ENCODE data around the gene DYNLRB1.
"Not testable (repeated sequence)": the region's sequence is repeated elsewhere in the genome, so short reads cannot be mapped to it uniquely, and the experiment has no call there.

DYNLRB1 gene

DNA sequence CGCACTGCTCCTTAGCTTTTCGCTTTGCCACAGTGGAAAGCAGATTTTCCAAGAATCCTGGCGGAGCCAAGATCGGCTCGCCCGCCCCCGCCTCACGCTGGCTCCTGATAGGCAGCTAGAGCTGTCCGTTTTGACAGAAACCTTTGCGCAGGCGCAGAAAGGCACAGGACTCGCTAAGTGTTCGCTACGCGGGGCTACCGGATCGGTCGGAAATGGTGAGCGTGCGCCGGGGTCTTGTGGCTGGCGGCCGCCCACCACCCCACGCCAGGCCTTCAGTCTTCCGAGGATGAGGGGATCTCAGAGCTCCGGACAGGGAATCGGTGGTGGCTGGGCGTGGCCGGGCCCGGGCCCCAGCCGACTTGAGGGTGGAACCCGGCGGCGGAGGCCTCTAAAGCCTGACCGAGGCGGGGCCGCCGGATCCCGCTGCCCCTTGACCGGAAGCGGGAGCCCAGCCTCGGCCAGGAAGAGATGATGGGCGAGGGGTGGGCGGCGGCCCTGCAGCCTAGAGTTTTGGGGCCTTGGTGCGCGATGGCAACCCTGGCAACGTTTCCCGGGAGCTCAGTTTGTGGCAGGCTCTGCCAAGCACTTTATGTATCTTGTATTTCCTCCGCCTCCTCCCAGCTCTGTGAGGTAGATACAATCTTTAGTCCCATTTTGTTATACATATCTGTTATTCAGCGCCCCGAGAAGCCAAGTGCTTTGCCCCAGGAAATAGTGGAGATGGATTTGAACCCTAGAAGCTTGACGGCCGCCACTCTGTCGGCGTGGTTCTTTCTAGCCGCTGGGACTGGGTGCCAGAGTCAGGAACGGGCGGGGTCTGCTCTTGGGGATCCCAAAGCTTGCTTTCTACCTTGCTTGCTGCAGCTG is at the start of gene DYNLRB1:
Gene DYNLRB1, plus strand, starts transcription at position 176 of the 867 bp plus-strand sequence. Its CDS starts 37 bp downstream, at position 213.
- DNase-seq (ENCODE audit: low spot score): peak; percentile 92

DNA sequence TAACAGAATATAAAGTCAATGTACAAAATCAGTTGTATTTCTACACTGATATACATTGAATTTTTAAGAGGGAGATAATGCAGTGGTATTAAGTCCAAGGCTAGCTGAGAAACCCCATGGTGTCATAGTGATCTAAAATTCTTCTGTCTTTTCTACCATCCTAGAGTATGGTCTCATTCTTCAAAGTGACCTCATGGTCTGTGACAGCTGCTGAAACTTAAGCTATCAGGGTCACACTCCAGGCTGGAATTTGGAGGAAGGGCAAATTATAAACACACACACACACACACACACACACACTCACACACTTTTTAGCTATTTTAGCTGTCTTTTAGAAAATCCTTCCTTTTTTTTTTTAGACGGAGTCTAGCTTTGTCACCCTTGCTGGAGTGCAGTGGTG is 47.3 kb upstream of the DYNLRB1 start:
- DNase-seq (ENCODE audit: low spot score): no peak

DNA sequence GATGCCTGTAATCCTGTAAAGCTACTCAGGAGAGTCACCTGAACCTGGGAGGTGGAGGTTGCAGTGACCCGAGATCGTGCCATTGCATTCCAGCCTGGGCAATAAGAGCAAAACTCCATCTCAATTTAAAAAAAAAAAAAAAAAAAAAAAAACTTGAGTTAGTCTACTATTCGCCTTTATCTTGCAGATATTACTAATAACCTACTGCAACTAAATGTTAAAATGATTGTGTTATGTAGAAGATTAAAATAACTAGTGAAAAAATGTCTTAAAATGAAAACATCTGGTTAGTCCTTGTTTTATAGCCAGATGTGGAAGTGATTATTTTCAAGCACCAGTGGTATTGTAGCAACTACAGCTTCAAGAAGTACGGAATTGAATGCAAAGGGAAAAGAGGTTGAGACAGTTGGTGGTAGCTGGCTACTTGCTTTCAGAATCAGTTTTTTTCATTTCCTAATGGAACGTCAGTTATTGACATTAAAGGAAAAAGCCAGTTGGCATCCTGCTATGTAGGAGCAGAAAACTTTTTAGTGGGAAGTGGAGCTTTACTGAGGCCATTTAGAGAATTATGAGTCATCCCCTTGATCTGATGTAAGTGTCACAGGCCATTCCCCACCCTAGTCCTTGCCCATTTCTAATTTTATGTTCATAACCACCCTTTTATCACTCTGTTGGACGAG is 43.8 kb upstream of the DYNLRB1 start:
- DNase-seq (ENCODE audit: low spot score): no peak

DNA sequence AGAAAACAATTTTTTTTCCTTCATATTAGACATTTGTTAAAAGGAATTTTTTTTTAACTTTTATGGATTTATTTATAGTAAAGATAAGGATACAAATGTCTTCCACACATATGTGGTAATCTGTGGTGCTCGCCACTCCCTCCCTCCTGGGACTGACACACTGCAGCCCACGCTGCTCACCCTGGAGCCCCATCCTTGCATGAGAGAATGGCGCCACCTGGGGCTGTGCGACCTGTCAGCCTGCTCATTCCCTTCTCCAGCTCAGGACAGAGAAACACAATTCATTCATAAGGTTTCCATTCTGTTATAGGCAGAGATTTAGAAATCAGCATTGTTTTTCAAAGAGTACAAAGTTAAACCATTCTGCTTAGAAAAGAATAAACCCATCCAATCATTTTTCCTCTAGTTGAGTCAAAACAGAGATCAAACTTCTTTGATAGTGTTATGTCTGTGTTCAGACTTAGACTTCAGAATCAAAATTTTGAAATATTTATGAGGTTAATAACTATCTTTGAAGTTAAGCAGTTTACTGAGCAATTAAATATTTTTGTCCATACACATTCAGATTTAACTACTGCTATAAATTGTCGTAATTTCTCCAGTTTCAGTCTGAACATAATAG is 42.8 kb upstream of the DYNLRB1 start:
- peak; percentile 45 for DNase-seq (ENCODE audit: low spot score)

DNA sequence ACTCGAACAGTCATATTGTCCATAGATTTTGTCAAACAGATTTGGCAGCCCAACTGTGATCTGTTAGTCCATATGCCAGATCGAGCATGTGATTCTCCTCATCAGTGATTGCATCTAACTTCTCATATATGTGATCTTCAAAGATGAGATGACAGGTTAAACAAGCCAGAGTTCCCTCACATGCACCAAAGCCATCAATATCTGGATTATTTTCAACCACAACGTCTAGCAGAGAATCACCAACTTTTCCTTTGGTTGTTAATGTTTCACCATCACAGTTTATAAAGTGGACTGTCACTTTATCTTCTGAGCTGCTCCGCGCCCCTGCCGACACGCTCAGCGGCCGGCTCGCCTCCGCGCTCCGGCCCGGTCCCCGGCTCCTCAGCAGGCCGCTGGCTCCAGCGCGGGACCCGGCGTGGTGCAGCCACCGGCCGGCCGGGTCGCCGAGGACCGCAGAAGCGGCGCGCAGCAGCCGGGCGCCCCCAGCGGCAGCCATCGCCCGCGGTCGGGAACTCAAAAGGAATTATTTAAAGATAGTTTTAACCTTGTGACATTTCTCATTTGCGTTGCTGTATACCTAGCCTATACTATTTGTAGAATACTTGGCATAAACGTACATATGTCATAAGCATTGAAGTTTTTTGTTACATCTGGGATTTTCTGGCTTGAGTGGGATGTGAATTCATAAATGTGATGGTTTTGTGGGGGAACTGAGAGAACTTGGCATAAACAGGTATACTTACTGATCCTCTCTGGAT is 40.1 kb upstream of the DYNLRB1 start:
- DNase-seq (ENCODE audit: low spot score): peak; percentile 25

DNA sequence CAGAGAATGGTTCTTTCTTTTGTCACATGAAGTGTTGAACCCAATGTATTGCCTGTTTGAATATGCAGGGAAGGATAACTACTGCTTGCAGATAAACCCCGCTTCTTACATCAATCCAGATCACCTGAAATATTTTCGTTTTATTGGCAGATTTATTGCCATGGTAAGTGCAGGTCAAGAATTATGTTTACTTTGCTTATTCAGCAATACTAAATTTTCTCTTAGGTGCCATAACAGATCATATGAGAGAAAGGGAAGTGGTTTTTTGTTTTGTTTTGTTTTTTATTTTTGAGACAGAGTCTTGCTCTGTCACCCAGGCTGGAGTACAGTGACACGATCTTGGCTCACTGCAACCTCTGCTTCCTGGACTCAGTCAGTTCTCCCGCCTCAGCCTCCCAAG is 36.6 kb upstream of the DYNLRB1 start:
- DNase-seq (ENCODE audit: low spot score): no peak

DNA sequence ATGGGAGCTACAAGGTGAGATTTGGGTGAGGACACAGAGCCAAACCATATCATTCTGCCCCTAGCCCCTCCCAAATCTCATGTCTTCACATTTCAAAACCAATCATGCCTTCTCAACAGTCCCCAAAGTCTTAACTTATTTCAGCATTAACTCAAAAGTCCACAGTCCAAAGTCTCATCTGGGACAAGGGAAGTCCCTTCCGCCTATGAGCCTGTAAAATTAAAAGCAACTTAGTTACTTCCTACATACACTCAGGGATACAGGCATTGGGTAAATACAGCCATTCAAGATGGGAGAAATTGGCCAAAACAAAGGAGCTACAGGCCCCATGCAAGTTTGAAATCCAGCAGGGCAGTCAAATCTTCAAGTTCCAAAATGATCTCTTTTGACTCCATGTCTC is 34.1 kb upstream of the DYNLRB1 start:
- not testable (repeated sequence) for DNase-seq (ENCODE audit: low spot score)

DNA sequence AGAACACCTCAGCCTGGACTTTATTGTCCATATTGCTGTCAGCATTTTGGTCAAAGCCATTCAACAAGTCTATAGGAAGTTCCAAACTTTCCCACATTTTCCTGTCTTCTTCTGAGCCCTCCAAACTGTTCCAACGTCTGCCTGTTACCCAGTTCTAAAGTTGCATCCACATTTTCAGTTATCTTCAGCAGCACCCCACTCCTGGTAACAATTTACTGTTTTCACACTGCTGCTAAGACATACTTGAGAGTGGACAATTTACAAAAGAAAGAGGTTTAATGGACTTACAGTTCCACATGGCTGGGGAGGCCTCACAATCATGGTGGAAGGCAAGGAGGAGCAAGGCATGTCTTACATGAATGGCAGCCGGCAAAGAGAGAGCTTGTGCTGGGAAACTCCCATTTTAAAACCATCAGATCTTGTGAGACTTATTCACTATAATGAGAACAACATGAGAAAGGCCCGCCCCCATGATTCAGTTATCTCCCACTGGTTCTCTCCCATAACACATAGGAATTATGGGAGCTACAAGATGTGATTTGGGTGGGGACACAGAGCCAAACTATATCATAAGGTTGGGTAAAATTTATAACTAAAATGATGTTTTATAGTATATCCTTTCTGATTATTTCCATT is 32.5 kb upstream of the DYNLRB1 start:
- DNase-seq (ENCODE audit: low spot score): not testable (repeated sequence)

DNA sequence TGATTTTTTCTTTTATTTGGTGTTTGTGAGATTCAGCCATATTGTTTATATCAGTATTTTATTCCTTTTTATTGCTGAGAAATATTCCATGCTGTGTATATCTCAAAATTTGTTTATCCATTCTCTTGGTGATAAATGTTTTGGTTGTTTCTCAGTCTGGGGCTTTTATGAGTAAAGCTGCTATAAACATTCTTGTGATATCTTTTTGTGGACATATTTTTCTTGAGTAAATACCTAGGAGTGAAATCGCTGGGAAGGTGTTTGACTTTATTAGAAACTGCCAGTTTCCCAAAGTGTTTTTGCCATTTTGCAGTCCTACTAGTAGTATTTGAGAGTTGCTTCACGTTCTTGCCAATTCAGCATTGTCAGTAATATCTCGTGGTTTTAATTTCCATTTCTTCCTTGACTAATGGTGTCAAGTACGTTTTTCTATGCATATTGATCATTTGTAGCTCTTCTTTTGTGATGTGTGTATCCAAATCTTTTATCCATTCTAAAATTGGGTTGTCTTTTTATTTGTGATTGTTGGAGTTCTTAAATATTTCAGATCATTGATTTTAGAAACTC is 31.1 kb upstream of the DYNLRB1 start:
- no peak for DNase-seq (ENCODE audit: low spot score)

DNA sequence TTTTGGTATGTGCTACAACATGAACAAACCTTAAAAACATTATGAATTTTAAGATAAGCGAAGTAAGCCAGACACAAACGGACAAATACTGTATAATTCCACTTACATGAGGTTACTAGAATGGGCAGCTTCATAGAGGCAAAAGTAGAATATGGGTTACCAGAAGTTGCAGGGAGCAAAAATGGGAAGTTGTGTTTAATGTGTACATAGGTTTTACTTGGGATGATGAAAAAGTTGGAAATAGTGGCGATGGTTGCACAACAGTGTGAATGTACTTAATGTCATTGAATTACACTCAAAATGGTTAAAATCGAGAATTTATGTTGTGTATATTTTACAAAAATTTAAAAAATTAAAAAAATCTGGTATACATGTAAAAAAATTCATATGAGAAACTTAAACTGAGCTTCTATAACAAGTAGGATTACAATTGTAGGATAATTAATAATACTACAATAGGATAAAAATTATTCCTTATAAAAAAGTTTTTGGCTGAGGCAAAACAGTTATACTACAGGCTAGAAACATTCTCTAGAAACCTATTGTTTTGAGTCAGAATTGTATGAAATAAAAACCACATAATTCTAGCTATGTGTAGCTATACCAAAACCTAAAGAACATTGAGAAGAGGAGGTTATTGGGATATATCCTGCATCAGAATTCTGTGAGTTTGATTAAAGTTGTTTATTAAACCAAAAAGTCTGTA is 24.8 kb upstream of the DYNLRB1 start:
- no peak for DNase-seq (ENCODE audit: low spot score)

DNA sequence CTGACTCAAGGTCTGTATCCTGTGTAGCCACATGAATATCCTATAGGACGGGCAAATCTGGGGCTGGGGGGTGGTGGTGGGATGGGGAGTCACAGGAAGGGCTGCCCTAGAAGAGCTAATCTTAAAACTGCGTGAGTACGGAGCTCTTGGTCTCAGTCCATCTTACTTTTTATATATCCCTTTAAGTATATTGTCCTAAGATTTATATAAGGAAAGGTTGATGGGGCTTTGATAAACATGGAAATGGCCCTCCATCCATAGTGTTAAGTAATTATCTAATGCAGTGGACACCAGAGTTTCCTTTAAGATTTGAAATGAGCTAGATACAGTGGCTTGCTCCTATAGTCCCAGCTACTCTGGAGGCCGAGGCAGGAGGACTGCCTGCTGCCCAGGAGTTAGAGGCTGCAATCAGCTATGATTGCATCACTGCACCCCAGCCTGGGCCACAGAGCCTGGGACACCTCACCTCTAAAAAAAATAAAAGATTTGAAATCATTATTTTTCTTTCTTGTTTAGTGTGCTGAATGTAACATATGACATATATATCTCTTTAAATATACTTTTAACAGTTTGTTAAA is 24.2 kb upstream of the DYNLRB1 start:
- no peak for DNase-seq (ENCODE audit: low spot score)

DNA sequence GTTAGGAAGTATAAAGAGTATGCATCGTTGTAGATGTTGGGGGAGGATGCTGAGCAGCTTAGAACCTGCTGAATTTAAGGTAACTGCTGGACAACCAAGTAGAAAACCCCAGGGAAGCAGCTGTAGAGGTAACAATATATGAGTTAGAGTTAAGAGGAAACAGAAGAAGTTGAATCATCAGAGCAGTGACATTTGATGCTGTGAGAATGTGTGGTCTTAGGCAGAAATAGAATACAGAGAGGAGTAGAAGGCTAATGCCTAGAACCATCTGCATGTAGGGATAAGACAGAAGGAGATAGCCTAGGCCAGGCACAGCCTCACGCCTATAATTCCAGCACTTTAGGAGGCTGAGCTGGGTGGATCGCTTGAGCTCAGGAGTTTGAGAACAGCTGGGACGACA is 22.6 kb upstream of the DYNLRB1 start:
- DNase-seq (ENCODE audit: low spot score): no peak

DNA sequence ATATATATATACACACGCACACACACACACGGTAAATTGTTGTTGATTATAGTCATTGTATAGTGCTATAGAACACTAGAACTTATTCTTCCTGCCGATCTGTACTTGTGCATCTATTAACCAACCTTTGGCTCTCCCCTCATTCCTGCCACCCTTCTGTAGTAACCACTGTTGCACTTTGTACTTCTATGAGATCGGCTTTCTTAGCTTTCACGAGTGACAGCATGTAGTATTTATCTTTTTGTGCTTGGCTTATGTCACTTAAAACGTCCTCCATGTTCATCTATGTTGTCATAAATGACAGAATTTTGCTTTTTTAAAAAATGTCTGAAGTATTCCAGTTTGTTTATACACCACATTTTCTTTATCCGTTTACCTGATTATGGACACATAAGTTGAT is 20.9 kb upstream of the DYNLRB1 start:
- DNase-seq (ENCODE audit: low spot score): no peak

DNA sequence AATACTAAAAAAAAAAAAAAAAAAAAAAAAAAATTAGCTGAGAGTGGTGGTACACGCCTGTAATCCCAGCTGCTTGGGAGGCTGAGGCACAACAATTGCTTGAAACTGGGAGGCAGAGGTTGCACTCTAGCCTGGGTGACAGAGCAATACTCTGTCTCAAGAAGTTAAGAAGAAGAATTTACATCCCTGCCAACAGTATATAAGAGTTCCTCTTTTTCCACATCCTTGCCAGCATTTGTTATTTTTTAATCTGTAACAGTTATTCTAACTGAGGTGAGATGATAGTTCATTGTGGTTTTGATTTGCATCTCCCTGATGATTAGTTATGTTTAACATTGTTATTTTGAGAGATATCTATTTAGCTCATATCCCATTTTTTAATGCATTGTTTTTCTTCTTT is 20.3 kb upstream of the DYNLRB1 start:
- DNase-seq (ENCODE audit: low spot score): no peak

DNA sequence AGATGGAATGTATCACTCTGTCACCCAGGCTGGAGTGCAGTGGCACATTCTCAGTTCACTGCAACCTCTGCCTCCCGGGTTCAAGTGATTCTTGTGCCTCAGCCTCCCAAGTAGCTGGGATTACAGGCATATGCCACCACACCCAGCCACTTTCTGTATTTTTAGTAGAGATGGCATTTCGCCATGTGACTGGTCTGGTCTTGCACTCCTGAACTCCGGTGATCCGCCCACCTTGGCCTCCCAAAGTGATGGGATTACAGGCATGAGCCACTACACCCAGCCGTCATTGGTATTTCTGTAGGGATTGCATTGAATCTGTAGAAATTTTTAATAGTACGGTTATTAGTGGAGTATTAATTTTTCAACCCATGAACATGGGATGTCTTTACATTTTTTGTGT is 18.6 kb upstream of the DYNLRB1 start:
- DNase-seq (ENCODE audit: low spot score): not testable (repeated sequence)

DNA sequence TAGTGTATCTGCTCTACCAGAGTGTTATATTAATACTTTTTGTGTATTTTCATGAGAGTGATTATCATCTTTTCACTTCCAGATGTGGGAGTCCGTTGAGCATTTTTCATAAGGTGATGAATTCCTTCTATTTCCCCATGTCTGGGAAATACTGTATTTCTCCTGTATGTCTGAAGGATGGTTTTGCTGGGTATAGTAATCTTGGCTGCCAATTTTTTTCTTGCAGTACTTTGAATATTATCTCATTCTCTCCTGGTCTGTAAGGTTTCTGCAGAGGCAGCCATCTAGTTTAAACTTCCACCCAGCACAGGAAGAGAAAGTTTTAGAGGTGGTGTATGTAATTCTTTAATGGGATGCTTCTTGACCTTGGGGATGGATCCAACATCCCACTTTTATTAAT is 15.4 kb upstream of the DYNLRB1 start:
- DNase-seq (ENCODE audit: low spot score): no peak

DNA sequence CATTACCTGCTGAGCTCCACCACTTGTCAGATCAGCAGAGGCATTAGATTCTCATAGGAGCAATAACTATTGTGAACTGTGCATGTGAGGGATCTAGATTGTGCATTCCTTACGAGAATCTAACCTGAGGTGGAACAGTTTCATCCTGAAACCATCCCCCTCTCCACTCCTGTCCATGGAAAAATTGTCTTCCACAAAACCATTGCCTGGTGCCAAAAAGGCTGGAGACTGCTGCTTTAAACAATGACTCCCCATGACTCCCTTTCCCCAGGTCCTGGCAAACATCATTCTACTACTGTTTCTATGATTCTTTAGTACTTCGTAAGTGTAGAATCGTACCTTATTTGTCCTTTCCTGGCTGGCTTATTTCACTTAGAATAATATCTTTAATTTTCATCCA is 9.7 kb upstream of the DYNLRB1 start:
- no peak for DNase-seq (ENCODE audit: low spot score)

DNA sequence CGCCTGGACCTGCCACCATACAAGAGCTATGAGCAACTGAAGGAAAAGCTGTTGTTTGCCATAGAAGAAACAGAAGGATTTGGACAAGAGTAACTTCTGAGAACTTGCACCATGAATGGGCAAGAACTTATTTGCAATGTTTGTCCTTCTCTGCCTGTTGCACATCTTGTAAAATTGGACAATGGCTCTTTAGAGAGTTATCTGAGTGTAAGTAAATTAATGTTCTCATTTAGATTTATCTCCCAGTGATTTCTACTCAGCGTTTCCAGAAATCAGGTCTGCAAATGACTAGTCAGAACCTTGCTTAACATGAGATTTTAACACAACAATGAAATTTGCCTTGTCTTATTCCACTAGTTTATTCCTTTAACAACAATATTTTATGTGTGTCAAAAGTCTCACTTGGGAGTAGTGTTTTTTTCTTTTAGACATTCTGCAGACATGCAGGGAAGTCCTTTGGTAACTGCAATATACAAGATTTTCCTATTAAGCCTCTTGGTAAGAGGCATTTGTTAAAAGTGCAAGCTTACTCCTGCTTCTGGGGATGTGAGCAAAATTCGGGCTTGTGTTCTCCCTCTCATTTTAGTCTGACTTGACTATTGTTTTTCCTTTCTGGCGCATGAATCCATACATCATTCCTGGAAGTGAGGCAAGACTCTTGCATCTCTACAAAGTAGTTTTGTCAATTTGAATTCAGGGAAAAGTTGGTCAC is 8.4 kb upstream of the DYNLRB1 start:
- no peak for DNase-seq (ENCODE audit: low spot score)

DNA sequence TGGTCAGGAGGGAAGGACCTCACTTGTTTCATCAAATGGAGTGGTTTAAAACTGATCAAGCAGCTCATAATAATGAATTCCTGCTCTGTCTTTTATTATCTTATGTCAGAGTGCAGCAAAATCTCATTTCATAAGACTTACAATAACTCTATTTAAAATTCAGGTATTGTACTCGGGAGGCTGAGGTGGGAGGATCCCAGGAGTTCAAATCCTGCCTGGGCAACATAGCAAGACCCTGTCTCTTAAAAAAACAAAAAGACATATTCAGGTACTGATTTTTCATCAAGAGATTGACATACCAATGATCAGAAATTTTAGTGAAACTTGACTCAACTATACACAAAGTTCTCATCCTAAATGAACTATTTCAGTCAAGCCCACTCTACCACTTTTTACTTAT is 5.6 kb upstream of the DYNLRB1 start:
- DNase-seq (ENCODE audit: low spot score): no peak

DNA sequence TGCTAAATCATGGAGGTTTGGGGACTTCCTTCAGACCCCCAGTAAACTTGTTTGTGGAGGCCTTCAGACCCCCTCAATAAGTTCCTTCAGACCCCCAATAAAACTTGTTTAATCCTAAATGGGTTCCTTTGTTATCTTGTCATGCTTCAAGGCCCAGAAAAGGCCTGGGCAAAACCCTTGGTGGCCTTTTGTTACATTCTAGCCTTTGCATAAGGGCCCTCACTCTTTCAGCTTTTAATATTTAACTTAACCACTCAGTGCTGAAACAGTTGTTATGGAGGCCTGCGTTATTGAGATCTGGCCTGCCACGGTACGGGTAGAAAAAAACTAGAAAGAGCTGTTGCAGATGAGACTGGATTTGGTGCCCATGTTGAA is 4.3 kb upstream of the DYNLRB1 start:
- DNase-seq (ENCODE audit: low spot score): no peak
